Stimulated activated CD8-positive, alpha-beta memory T cell treated with anti-CD3 and anti-CD28 coated beads, Interleukin-7, amount 100 ng/mL, for 24 hours (primary cell): ENCODE measurements around the gene ACOT13.
"Not testable (repeated sequence)": the region's sequence is repeated elsewhere in the genome, so short reads cannot be mapped to it uniquely, and the experiment has no call there.

Experiments
- DNase-seq: peaks from one replicate; pipeline ENCODE4 v3.0.0-alpha.2; 2020; ENCODE audit warnings: low read depth

Gene ACOT13

DNA sequence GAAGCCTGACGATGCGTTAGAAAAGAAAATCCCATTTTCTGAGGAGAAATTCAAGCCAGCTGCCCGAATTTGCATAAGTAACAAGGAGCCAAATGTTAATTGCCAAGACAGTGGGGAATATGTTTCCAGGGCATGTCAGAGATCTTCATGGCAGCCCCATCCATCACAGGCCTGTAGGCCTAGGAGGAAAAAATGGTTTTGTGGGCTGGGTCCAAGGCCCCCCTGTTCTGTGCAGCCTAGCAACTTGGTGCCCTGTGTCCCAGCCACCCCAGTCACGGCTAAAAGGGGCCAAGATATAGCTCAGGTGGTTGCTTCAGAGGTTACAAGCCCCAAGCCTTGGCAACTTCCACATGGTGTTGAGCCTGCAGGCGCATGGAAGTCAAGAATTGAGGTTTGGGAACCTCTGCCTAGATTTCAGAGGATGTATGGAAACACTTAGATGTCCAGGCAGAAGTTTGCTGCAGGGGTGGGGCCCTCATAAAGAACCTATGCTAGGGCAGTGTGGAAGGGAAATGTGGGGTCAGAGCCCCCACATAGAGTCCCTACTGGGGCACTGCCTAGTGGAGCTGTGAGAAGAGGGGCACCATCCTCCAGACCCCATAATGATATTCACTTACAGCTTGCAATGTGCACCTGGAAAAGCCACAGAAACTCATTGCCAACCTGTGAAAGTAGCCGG is 64.7 kb downstream of the ACOT13 start:
- not testable (repeated sequence) for DNase-seq

DNA sequence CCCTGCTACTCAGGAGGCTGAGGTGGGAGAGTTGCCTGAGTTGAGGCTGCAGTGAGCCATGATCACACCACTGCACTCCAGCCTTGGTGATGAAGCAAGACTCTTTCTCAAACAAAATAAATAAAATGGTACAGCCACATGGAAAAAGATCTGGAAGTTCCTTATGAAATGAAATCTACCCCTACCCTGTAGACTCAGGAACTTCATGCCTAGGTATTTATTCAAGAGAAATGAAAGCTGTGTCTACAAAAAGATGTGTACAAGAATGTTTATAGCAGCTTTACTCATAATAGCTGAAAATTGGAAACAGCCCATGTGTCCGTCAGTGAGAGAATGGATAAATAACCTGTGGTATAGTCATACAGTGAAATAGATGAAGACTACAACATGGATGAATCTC is 67.3 kb downstream of the ACOT13 start:
- DNase-seq: no peak

DNA sequence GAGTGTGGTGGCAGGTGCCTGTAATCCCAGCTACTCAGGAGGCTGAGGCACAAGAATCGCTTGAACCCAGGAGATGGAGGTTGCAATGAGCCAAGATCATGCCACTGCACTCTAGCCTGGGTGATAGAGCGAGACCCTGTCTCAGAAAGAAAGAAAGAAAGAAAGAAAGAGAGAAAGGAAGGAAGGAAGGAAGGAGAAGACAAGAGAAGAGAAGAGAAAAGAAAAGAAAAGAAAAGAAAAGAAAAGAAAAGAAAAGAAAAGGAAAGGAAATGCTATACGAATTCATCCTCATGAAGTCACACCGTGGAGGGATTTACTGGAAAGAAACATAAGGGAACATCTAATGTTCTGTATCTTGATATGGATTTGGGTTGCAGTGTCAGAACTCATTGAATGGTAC is 67.8 kb downstream of the ACOT13 start:
- not testable (repeated sequence) for DNase-seq

DNA sequence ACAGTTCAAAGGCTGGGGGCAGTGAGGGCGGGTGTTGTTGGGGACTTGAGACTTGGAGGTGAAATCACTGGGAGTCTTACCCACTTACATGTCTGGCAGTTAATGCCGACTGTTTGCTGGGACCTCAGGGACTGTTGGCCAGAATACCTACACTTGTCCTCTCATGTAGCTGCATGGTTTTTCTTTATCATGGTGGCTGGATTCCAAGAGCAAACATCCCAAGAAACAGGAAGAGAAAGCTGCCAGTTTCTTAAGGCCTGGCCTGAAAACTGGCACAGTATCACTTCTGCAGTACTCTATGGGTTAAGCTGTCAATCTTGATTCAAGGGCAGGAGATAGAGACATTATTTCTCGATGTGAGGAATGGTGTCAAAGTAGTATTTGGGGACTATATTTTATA is 71.9 kb downstream of the ACOT13 start:
- no peak for DNase-seq

DNA sequence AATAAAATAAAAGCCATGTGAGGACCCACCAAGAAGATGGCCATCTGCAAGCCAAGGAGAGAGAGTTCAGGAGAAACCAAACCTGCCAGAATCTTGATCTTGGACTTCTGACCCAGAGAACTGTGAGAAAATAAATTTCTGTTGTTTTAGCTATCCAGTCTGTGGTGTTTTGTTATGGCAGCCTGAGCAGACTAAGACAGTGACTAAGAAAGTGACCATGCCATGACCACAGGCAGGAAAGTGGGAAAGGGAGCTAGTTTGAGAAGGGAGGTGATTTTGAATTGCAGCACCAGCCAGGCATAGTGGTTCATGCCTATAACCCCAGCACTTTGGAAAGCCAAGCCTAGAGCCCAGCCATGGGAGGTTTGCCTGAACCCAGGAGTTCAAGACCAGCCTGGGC is 74.0 kb downstream of the ACOT13 start:
- DNase-seq: no peak

DNA sequence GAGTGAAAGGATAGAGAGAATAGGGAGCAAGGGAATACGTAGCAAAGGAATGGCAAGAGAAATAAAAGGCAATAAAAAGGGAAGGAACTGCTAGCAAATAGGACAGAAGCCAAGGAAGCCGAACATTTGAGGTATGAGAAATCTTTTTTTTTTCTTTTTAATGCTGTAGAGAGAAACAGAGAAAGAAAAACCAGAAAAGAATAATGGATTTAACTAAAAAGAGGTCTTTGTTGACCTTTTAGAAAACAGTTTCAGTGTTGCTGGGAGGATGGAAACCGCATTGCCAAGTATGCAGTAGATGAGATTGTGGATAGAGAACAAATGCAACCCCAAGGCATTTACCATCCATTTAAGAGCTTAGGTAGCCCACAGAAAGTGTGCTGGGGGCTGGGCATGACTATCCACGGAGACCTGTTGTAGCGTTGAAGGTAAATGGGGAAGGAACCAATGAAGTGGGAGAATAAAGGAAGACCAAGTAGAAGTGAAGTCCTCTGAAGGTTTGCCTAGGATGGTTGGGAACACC is 75.4 kb downstream of the ACOT13 start:
- no peak for DNase-seq

DNA sequence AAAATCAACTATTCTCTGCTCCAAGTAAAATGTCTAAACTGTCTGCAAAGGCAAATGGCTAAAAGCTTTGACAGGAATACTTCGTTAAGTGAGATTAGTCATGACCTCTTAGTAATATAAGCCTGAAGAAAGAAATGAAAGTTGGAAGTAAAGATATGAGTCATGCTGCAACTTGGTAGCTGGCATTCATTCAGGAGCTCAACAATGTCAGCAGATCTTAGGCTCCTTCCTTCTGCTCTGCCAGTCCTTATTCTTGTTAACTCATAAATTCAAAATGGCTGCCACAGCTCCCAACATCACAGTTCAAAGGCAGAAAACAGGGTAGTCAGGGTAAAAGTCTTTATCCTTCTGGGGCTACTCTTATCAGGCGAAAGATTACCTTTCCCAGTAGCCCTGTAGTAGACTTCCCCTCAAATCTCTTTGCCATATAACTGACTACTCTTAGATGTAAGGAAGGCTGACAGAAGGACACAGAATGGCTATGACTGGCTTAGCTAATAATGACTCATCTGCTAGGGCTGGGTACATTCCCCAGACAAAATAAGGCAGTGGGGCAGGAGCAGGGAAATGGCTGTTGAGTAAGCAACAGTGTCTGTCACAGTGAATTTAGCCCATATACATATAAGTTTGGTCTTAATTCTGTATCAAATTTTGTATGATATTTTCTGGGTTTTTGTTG is 76.5 kb downstream of the ACOT13 start:
- no peak for DNase-seq

DNA sequence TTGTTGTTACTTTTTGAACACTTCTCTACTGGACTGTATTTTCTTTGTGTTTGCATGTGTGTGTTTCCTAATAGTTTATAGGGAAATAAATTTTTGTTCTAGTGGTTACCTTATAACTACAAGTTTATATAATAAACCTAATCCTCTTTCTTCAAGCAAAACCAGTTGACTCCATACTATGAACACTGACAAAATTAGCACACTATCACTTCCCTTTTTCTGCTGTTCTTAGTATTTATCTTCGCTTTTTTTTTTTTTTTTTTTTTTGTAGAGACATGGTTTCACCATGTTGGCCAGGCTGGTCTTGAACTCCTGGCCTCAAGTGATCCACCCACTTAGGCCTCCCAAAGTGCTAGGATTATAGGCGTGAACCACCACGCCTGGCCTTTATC is 77.1 kb downstream of the ACOT13 start:
- DNase-seq: no peak

DNA sequence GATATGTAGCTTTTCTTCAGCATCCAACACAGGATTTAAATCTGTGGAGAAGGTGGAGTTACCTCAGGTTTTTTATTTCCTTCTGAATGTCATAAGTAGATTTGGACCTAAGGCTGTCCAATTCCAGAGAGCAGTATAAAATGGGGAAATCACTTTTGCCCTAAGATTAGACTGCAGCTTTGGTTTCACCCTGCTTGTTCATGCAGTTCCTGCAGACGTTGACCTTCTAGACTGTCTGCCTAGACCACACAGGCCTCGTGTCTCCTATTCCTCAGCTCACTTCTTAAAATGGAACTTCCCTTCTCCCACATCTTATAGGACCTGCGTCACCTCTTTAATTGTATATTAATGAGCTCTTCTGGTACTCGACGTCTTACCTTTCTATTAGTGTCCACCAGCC is 78.0 kb downstream of the ACOT13 start:
- no peak for DNase-seq

DNA sequence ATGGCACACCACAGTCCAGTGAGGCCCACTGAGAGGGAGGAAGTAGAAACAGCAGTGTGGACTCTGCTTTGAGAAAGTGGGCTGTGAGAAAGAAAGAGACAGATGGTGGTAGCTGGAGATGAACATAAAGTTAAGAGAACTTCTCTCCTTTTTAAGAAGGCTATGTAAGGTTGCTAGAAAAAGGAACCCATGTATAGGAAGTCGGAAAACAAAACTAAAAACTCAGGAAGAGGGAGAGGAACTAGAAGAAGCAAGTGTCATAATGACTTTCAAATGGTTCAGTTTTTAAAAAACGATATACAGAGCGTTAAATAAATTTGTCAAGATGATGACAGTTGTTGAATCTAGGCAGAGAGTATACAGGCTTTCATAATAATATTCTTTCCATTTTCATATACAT is 82.4 kb downstream of the ACOT13 start:
- DNase-seq: no peak

DNA sequence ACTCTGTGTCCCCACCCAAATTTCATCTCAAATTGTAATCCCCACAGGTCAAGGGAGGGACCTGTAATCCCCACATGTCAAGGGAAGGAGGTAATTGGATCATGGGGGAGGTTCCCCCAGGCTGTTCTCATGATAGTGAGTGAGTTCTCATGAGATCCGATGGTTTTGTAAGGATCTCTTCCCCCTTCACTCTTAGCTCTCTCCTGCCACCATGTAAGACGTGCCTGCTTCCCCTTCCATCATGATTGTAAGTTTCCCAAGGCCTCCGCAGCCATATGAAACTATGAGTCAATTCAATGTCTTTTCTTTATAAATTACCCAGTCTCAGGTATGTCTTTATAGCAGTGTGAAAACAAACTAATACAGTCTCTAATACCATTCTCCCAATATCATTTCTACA is 84.0 kb downstream of the ACOT13 start:
- DNase-seq: not testable (repeated sequence)

DNA sequence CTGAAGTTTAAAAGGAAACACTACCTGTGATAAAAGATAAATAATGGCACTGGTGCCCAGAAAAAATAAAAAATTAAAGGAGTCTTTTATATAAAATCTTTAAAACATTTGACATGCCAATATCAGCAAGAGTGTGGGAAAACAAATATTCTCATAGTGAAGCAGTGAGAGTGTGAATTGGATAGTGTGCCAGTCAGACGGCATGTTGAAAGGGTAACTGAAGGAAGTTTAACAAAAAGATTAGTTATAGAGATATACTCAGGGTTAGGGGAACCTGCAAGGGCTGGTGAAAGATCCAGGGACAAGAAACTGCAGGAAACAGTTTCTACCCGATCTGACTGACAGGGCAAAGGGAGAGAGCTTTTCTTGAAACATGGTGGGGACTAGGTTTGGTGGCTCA is 85.6 kb downstream of the ACOT13 start:
- no peak for DNase-seq

DNA sequence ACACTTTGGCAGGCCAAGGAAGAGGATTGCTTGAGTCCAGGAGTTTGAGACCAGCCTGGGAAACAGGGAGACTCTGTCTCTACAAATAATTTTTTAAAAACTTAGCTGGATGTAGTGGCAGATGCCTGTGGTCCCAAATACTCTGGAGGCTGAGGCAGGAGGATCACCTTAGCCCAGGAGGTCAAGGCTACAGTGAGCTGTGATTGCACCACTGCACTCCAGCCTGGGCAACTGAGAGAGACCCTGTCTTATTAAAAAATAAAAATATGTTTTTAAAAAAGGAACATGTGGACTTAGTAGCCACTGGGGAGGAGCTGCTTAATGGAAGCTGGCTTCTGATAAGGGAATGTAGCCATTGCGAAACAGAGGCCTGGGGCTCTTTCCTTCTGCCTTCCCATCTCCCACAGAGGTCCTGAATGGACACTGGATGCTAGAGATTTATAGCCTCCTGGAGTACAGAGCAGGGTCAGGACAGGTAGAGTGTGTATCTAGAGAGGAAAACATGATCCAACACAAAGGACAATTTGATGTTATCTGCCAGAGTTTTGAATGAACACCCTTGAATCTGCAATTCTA is 86.1 kb downstream of the ACOT13 start:
- no peak for DNase-seq

DNA sequence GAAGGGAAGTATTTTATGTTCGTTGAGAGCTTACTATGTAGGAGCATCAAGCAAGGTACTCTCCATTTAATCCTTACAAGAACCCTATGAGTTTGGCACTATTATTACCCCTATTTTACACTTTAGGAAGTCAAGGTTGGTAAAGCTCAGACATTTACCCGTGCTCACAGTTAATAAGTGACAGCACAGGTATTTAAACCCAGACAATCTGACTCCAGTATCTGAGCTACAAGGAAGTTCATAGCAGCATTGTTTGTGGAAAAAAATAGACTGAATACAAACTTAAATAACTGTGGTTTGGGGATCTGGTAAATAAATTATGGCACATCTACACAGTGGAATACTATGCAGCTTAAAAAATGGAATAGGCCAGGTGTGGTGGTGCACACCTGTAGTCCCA is 86.7 kb downstream of the ACOT13 start:
- DNase-seq: no peak

DNA sequence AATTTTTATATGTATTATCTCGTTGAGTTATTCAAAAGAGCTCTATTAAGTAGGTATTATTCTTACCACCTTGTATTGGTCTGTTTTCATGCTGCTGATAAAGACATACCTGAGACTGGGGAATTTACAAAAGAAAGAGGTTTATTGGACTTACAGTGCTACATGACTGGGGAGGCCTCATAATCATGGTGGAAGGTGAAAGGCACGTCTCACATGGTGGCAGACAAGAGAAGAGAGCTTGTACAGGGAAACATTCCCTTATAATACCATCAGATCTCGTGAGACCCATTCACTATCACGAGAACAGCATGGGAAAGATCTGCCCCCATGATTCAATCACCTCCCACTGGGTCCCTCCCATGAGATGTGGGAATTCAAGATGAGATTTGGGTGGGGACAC is 87.5 kb downstream of the ACOT13 start:
- not testable (repeated sequence) for DNase-seq
